ENCODE data around the gene ABLIM2.

ABLIM2 gene

DNA sequence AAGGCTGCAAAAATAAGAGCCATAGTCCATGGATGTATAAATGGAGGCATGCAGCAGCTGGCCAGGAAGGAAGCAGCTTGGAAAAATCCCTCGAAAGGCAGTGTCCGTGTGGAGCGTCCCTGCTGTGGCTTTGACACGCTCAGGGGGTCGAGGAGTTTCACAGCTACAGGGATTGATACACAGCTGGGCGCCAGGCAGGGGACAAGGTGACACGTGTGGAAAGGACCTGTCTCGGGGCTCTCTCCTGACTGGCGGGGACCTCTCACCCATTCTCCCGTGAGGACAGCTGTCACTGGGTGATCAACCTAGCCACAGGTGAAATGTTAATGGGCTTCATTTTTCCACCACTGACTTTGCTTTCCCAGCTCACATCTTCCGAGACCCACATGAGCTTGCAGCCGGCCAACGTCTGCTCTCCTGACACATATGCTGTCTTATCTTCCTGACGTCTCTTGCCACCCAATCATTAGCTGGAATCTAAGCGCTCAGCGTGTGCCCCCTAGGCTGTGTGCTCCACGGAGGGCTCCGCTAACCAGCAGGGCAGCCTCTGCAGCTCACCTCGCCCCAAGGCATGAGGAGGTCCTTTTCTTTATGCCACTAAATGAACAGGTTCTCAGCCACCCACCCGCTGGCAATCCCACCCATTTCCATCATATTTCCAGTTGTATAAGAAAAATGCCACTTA, 129.6 kb downstream of the ABLIM2 start:
- H3K36me3 ChIP-seq (ENCODE audit: control insufficient read depth, insufficient read depth, low read length) = no peaks in the 10 kb centered on the region
- H3K9me3 ChIP-seq (ENCODE audit: control insufficient read depth, low read length) = no peaks in the 10 kb centered on the region
- no peaks in the 10 kb centered on the region for H3K27me3 ChIP-seq (ENCODE audit: control insufficient read depth, insufficient read depth, low read length, poor library complexity, severe bottlenecking)
- H3K27ac ChIP-seq (ENCODE audit: insufficient read depth, low read depth, low read length, poor library complexity, severe bottlenecking) = no peak overlapping the region
- no peak overlapping the region for H3K4me3 ChIP-seq (ENCODE audit: insufficient read depth, low read depth, low read length)
- no peaks in the 10 kb centered on the region for H3K4me1 ChIP-seq (ENCODE audit: control insufficient read depth, insufficient read depth, low read length)
- 87 to 89% methylated on average over 20 of the region's 20 CpGs for WGBS, 2 experiments

DNA sequence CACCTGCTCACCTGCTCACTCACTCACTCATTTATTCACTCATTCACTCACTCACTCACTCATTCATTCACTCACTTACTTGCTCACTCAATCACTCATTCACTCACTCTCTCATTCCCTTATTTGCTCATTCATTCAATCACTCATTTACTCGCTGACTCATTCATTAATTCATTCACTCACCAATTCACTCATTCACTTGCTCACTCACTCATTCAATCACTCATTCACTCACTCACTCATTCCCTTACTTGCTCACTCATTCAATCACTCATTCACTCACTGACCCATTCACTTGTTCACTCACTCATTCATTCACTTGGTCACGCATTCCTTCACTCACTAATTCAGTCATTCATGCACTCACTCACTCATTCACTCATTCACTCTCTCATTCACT, 130.2 kb downstream of the ABLIM2 start:
- H3K4me3 ChIP-seq (ENCODE audit: insufficient read depth, low read depth, low read length) = no peak overlapping the region
- no peak overlapping the region for H3K27ac ChIP-seq (ENCODE audit: insufficient read depth, low read depth, low read length, poor library complexity, severe bottlenecking)
- 92% methylated on average over 2 of the region's 2 CpGs for WGBS, 2 experiments
- no peaks in the 10 kb centered on the region for H3K27me3 ChIP-seq (ENCODE audit: control insufficient read depth, insufficient read depth, low read length, poor library complexity, severe bottlenecking)
- no peaks in the 10 kb centered on the region for H3K4me1 ChIP-seq (ENCODE audit: control insufficient read depth, insufficient read depth, low read length)
- no peaks in the 10 kb centered on the region for H3K36me3 ChIP-seq (ENCODE audit: control insufficient read depth, insufficient read depth, low read length)
- no peaks in the 10 kb centered on the region for H3K9me3 ChIP-seq (ENCODE audit: control insufficient read depth, low read length)

GRCh38 chr4:8026453-8026852, 132.2 kb downstream of the ABLIM2 start:
- Histone ChIP-seq H3K27me3 (ENCODE audit: control insufficient read depth, insufficient read depth, low read length, poor library complexity, severe bottlenecking) (no peaks in the 10 kb centered on the region), H3K4me3 (ENCODE audit: insufficient read depth, low read depth, low read length) (no peak overlapping the region), H3K4me1 (ENCODE audit: control insufficient read depth, insufficient read depth, low read length) (no peaks in the 10 kb centered on the region), H3K36me3 (ENCODE audit: control insufficient read depth, insufficient read depth, low read length) (no peaks in the 10 kb centered on the region), H3K27ac (ENCODE audit: insufficient read depth, low read depth, low read length, poor library complexity, severe bottlenecking) (no peak overlapping the region), H3K9me3 (ENCODE audit: control insufficient read depth, low read length) (no peaks in the 10 kb centered on the region)
- 94 to 95% methylated on average over 3 of the region's 3 CpGs for WGBS, 2 experiments

GRCh38 chr4:8025668-8026067, 132.9 kb downstream of the ABLIM2 start:
- H3K9me3 ChIP-seq (ENCODE audit: control insufficient read depth, low read length) = no peaks in the 10 kb centered on the region
- WGBS, 2 experiments = 96% methylated on average over 9 of the region's 9 CpGs
- no peaks in the 10 kb centered on the region for H3K4me1 ChIP-seq (ENCODE audit: control insufficient read depth, insufficient read depth, low read length)
- no peak overlapping the region for H3K27ac ChIP-seq (ENCODE audit: insufficient read depth, low read depth, low read length, poor library complexity, severe bottlenecking)
- no peak overlapping the region for H3K4me3 ChIP-seq (ENCODE audit: insufficient read depth, low read depth, low read length)
- H3K27me3 ChIP-seq (ENCODE audit: control insufficient read depth, insufficient read depth, low read length, poor library complexity, severe bottlenecking) = no peaks in the 10 kb centered on the region
- no peaks in the 10 kb centered on the region for H3K36me3 ChIP-seq (ENCODE audit: control insufficient read depth, insufficient read depth, low read length)

GRCh38 chr4:8024073-8024786, 134.4 kb downstream of the ABLIM2 start:
- Histone ChIP-seq H3K36me3 (ENCODE audit: control insufficient read depth, insufficient read depth, low read length) (no peaks in the 10 kb centered on the region), H3K4me1 (ENCODE audit: control insufficient read depth, insufficient read depth, low read length) (no peaks in the 10 kb centered on the region), H3K9me3 (ENCODE audit: control insufficient read depth, low read length) (no peaks in the 10 kb centered on the region), H3K27me3 (ENCODE audit: control insufficient read depth, insufficient read depth, low read length, poor library complexity, severe bottlenecking) (no peaks in the 10 kb centered on the region), H3K27ac (ENCODE audit: insufficient read depth, low read depth, low read length, poor library complexity, severe bottlenecking) (no peak overlapping the region), H3K4me3 (ENCODE audit: insufficient read depth, low read depth, low read length) (no peak overlapping the region)
- 91 to 92% methylated on average over 25 of the region's 25 CpGs for WGBS, 2 experiments

GRCh38 chr4:8023696-8024033, 134.9 kb downstream of the ABLIM2 start:
- H3K4me1 ChIP-seq (ENCODE audit: control insufficient read depth, insufficient read depth, low read length) = no peaks in the 10 kb centered on the region
- H3K9me3 ChIP-seq (ENCODE audit: control insufficient read depth, low read length) = no peaks in the 10 kb centered on the region
- H3K4me3 ChIP-seq (ENCODE audit: insufficient read depth, low read depth, low read length) = no peak overlapping the region
- no peaks in the 10 kb centered on the region for H3K27me3 ChIP-seq (ENCODE audit: control insufficient read depth, insufficient read depth, low read length, poor library complexity, severe bottlenecking)
- no peaks in the 10 kb centered on the region for H3K36me3 ChIP-seq (ENCODE audit: control insufficient read depth, insufficient read depth, low read length)
- WGBS, 2 experiments = 93 to 94% methylated on average over 8 of the region's 8 CpGs
- no peak overlapping the region for H3K27ac ChIP-seq (ENCODE audit: insufficient read depth, low read depth, low read length, poor library complexity, severe bottlenecking)

DNA sequence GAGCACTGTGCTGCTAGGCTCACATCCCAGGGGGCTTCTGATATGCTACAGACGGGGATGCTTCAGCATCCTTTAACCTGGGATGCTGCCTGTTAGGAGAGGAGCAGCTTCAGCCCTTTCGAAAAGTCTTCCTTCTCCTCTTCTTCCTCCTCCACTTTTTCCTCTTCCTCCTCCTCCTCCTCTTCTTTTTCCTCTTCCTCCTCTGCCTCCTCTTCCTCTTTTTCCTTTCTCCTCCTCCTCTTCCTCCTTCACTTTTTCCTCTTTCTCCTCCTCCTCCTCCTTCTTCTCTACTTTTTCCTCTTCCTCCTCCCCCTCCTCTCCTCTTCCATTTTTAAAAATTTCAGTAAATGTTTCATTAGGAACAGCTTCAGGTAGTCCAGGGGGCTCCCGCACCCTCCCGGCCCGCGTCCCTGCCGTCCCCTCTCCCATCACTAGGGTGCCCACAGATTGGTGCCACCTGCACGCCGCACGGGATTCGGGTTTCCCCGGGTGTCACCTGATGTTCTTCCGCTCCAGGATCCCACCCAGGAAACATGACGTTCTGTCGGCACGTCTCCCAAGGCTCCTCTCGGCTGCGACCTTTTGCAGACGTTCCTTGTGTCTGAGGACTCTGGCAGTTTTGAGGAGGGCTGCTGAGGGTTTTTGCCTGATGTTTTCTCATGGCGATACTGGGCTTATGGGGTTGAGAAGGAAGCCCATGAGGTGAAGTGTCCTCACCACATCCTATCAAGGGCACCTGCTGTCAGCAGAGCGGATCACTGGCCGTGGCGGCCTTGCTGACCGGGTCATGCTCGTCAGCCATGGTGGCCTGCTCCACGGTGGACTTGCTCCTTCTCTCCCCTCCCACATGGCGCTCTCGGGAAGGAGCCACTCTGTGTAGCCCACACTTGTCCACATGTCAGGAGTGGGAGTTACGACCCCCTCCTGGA, 135.6 kb downstream of the ABLIM2 start:
- H3K27me3 ChIP-seq (ENCODE audit: control insufficient read depth, insufficient read depth, low read length, poor library complexity, severe bottlenecking) = no peaks in the 10 kb centered on the region
- WGBS, 2 experiments = 91 to 95% methylated on average over 29 of the region's 29 CpGs

DNA sequence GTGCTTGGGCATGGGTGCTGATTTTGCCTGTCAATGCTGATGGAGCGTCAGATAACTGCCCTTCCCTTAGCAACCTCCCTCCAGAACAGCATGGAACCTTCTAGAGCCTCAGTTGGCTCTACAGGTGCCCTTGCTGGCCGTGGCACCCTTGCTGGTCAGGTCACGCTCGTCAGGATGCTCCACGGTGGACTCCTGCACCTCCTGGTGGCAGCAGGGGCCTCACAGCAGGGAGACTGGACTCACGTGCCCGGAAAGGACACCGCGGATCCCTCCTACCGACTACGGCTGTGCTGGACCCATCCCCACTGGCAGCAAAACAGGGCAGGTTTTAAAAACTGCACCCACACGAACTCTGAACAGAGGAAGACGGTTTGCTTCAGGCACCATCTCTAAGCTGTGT, 136.8 kb downstream of the ABLIM2 start:
- Histone ChIP-seq H3K4me1 (ENCODE audit: control insufficient read depth, insufficient read depth, low read length) (no peaks in the 10 kb centered on the region), H3K9me3 (ENCODE audit: control insufficient read depth, low read length) (no peaks in the 10 kb centered on the region), H3K27me3 (ENCODE audit: control insufficient read depth, insufficient read depth, low read length, poor library complexity, severe bottlenecking) (no peaks in the 10 kb centered on the region), H3K4me3 (ENCODE audit: insufficient read depth, low read depth, low read length) (no peak overlapping the region), H3K27ac (ENCODE audit: insufficient read depth, low read depth, low read length, poor library complexity, severe bottlenecking) (no peak overlapping the region), H3K36me3 (ENCODE audit: control insufficient read depth, insufficient read depth, low read length) (no peaks in the 10 kb centered on the region)
- WGBS, 2 experiments = 91% methylated on average over 13 of the region's 13 CpGs

More for the DNA sequence above, 135.6 kb downstream of the ABLIM2 start:
- no peak overlapping the region for H3K4me3 ChIP-seq (ENCODE audit: insufficient read depth, low read depth, low read length)
- no peaks in the 10 kb centered on the region for H3K4me1 ChIP-seq (ENCODE audit: control insufficient read depth, insufficient read depth, low read length)
- H3K9me3 ChIP-seq (ENCODE audit: control insufficient read depth, low read length) = no peaks in the 10 kb centered on the region
- H3K36me3 ChIP-seq (ENCODE audit: control insufficient read depth, insufficient read depth, low read length) = no peaks in the 10 kb centered on the region
- H3K27ac ChIP-seq (ENCODE audit: insufficient read depth, low read depth, low read length, poor library complexity, severe bottlenecking) = no peak overlapping the region

GRCh38 chr4:8019396-8020365, 138.9 kb downstream of the ABLIM2 start:
- Histone ChIP-seq H3K27ac (ENCODE audit: insufficient read depth, low read depth, low read length, poor library complexity, severe bottlenecking) (no peak overlapping the region), H3K4me3 (ENCODE audit: insufficient read depth, low read depth, low read length) (no peak overlapping the region), H3K4me1 (ENCODE audit: control insufficient read depth, insufficient read depth, low read length) (no peaks in the 10 kb centered on the region), H3K9me3 (ENCODE audit: control insufficient read depth, low read length) (no peaks in the 10 kb centered on the region), H3K36me3 (ENCODE audit: control insufficient read depth, insufficient read depth, low read length) (no peaks in the 10 kb centered on the region), H3K27me3 (ENCODE audit: control insufficient read depth, insufficient read depth, low read length, poor library complexity, severe bottlenecking) (no peaks in the 10 kb centered on the region)
- WGBS, 2 experiments = 86 to 87% methylated on average over 24 of the region's 24 CpGs
